H9 (cell line): ENCODE data around the gene DYNC2H1. TPM values are rescaled to one million over a fixed set of nuclear protein-coding genes. Genes with fewer than 3 reads are reported as not detected.

ENCODE experiments used
- DNase-seq: peaks from one replicate; pipeline ENCODE4 v3.0.0-alpha.2; 2017
- H2AFZ ChIP-seq: one replicate; pipeline ENCODE4 v1.6.1; 2013; ENCODE audit warnings: mild to moderate bottlenecking, low read length, control low read depth, moderate library complexity
- H2AK5ac ChIP-seq: 2 replicates; pipeline ENCODE4 v1.6.1; 2013; ENCODE audit warnings: low read length, control low read depth, mixed read lengths; ENCODE audit not compliant: insufficient read length
- H2BK120ac ChIP-seq: one replicate; pipeline ENCODE4 v1.6.1; 2013; ENCODE audit warnings: low read depth, mild to moderate bottlenecking, low read length, control low read depth, inconsistent platforms; ENCODE audit not compliant: poor library complexity, severe bottlenecking
- H2BK12ac ChIP-seq: 2 replicates; pipeline ENCODE4 v1.6.1; 2013; ENCODE audit warnings: low read length, control low read depth, mixed read lengths, low read depth; ENCODE audit not compliant: insufficient read length
- H2BK15ac ChIP-seq: 2 replicates; pipeline ENCODE4 v1.6.1; 2013; ENCODE audit warnings: low read depth, low read length, control low read depth
- H2BK20ac ChIP-seq: one replicate; pipeline ENCODE4 v1.6.1; 2013; ENCODE audit warnings: low read depth, mild to moderate bottlenecking, low read length, control low read depth, inconsistent platforms; ENCODE audit not compliant: poor library complexity, severe bottlenecking
- H2BK5ac ChIP-seq: 2 replicates; pipeline ENCODE4 v1.6.1; 2013; ENCODE audit warnings: low read length, control low read depth, mixed read lengths; ENCODE audit not compliant: insufficient read length
- H3K14ac ChIP-seq: 2 replicates; pipeline ENCODE4 v1.6.1; 2013; ENCODE audit warnings: low read length, control low read depth; ENCODE audit not compliant: insufficient read depth
- H3K18ac ChIP-seq: 2 replicates; pipeline ENCODE4 v1.6.1; 2013; ENCODE audit warnings: low read depth, mild to moderate bottlenecking, mixed read lengths, low read length, control low read depth; ENCODE audit not compliant: insufficient read length
- H3K23ac ChIP-seq: 2 replicates; pipeline ENCODE4 v1.6.1; 2013; ENCODE audit warnings: low read length, control low read depth, mixed read lengths, low read depth; ENCODE audit not compliant: insufficient read length
- H3K23me2 ChIP-seq: 2 replicates; pipeline ENCODE4 v1.6.1; 2013; ENCODE audit warnings: low read depth, mild to moderate bottlenecking, mixed read lengths, low read length, control low read depth; ENCODE audit not compliant: insufficient read length, poor library complexity, severe bottlenecking
- H3K27ac ChIP-seq: 2 replicates; pipeline ENCODE4 v1.5.1; 2013; ENCODE audit warnings: low read length, control low read depth, mixed read lengths, low read depth; ENCODE audit not compliant: insufficient read length
- H3K27me3 ChIP-seq: 2 replicates; pipeline ENCODE4 v1.6.1; 2013; ENCODE audit warnings: low read length, control low read depth, inconsistent platforms; ENCODE audit not compliant: insufficient read depth
- H3K4ac ChIP-seq: 2 replicates; pipeline ENCODE4 v1.6.1; 2013; ENCODE audit warnings: low read depth, mild to moderate bottlenecking, control low read depth, inconsistent platforms, low read length, moderate library complexity
- H3K4me1 ChIP-seq: 2 replicates; pipeline ENCODE4 v1.6.1; 2013; ENCODE audit warnings: low read length, control low read depth, inconsistent platforms; ENCODE audit not compliant: insufficient read depth
- H3K4me2 ChIP-seq: 2 replicates; pipeline ENCODE4 v1.6.1; 2013; ENCODE audit warnings: low read length, control low read depth, mixed read lengths; ENCODE audit not compliant: insufficient read length, insufficient read depth
- H3K56ac ChIP-seq: 2 replicates; pipeline ENCODE4 v1.6.1; 2013; ENCODE audit warnings: low read depth, mild to moderate bottlenecking, mixed read lengths, low read length, control low read depth; ENCODE audit not compliant: insufficient read length
- H3K79me1 ChIP-seq: 2 replicates; pipeline ENCODE4 v1.6.1; 2013; ENCODE audit warnings: low read depth, mild to moderate bottlenecking, moderate library complexity, low read length, control low read depth, inconsistent platforms; ENCODE audit not compliant: insufficient read depth, poor library complexity, severe bottlenecking
- H3K79me2 ChIP-seq: 2 replicates; pipeline ENCODE4 v1.6.1; 2013; ENCODE audit warnings: low read length, control low read depth, inconsistent platforms; ENCODE audit not compliant: insufficient read depth
- H3K9ac ChIP-seq: 2 replicates; pipeline ENCODE4 v1.6.1; 2013; ENCODE audit warnings: low read length, control low read depth, mixed read lengths; ENCODE audit not compliant: insufficient read length; ENCODE audit errors: extremely low read depth
- H3K9me3 ChIP-seq: one replicate; pipeline ENCODE4 v1.6.1; 2013; ENCODE audit warnings: low read depth, low read length, inconsistent platforms; ENCODE audit not compliant: control insufficient read depth
- H3T11ph ChIP-seq: one replicate; pipeline ENCODE4 v1.6.1; 2013; ENCODE audit warnings: mild to moderate bottlenecking, low read length, control low read depth, inconsistent platforms
- H4K20me1 ChIP-seq: one replicate; pipeline ENCODE4 v1.6.1; 2013; ENCODE audit not compliant: control insufficient read depth, insufficient read length, insufficient read depth
- H4K5ac ChIP-seq: 2 replicates; pipeline ENCODE4 v1.6.1; 2013; ENCODE audit warnings: low read depth, mild to moderate bottlenecking, mixed read lengths, low read length, control low read depth; ENCODE audit not compliant: insufficient read length
- H4K8ac ChIP-seq: replicated peaks from 2 replicates; pipeline ENCODE4 v1.6.1; 2013; ENCODE audit warnings: low read length, control low read depth, mixed read lengths, low read depth; ENCODE audit not compliant: insufficient read length
- H4K91ac ChIP-seq: 2 replicates; pipeline ENCODE4 v1.6.1; 2013; ENCODE audit warnings: low read depth, mild to moderate bottlenecking, moderate library complexity, mixed read lengths, low read length, control low read depth; ENCODE audit not compliant: insufficient read length
- H3K27ac Mint-ChIP-seq, 3 experiments: 2 replicates in 2 of 3; 3 replicates in 1 of 3; pipeline ENCODE4 v1.8.0; 2020 to 2021; ENCODE audit warnings: mixed read lengths in 3 of 3, mild to moderate bottlenecking in 1 of 3, moderate library complexity in 1 of 3
- H3K27me3 Mint-ChIP-seq: 2 replicates; pipeline ENCODE4 v1.8.0; 2021; ENCODE audit warnings: low read depth, mild to moderate bottlenecking, moderate library complexity, mixed read lengths
- H3K36me3 Mint-ChIP-seq, 3 experiments: 2 replicates in 2 of 3; 3 replicates in 1 of 3; pipeline ENCODE4 v1.8.0; 2020 to 2021; ENCODE audit warnings: low read depth in 3 of 3, mixed read lengths in 3 of 3; ENCODE audit not compliant: insufficient read depth in 1 of 3
- H3K4me1 Mint-ChIP-seq, 2 experiments: 2 replicates each; pipeline ENCODE4 v1.8.0; 2020; ENCODE audit warnings: mixed read lengths in 2 of 2
- H3K4me3 Mint-ChIP-seq, 2 experiments: 2 replicates in 1 of 2; 3 replicates in 1 of 2; pipeline ENCODE4 v1.8.0; 2020 to 2021; ENCODE audit warnings: mild to moderate bottlenecking in 2 of 2, mixed read lengths in 2 of 2, moderate library complexity in 1 of 2
- H3K9me3 Mint-ChIP-seq, 2 experiments: 2 replicates in 1 of 2; 3 replicates in 1 of 2; pipeline ENCODE4 v1.8.0; 2020; ENCODE audit warnings: mild to moderate bottlenecking in 2 of 2, mixed read lengths in 2 of 2, moderate library complexity in 1 of 2
- CTCF ChIP-seq: fragments of 200-600 bp; sonication (generic); conservative IDR thresholded peaks from 3 replicates; pipeline ENCODE4 v1.8.0; 2021; ENCODE audit warnings: antibody characterized with exemption, mild to moderate bottlenecking
- total RNA-seq: library from RNA; stranded (reverse); gene quantifications from 2 replicates; pipeline ENCODE4 v1.2.1, GENCODE V29; 2021

The DYNC2H1 gene
- total RNA-seq, 1 experiment from 2014 or later: 13.2 TPM

GRCh38 chr11:103488031-103488461 lies 378.8 kb downstream of the DYNC2H1 start:
- H3K27ac ChIP-seq: no peak overlapping the region
- H3K36me3 Mint-ChIP-seq: peaks cover 11 to 33% (median 11%) of the 10 kb centered on the region in 3 experiments
- no peaks in the 10 kb centered on the region for H3K79me2 ChIP-seq
- H3K4me3 Mint-ChIP-seq: no peak overlapping the region
- H3K14ac ChIP-seq: no peak overlapping the region
- H3K23ac ChIP-seq: no peak overlapping the region
- H3K4me2 ChIP-seq: no peak overlapping the region
- H3K27me3 ChIP-seq: no peaks in the 10 kb centered on the region
- no peak overlapping the region for H4K5ac ChIP-seq
- H4K20me1 ChIP-seq: no peaks in the 10 kb centered on the region
- no peak overlapping the region for H2AK5ac ChIP-seq
- H3K56ac ChIP-seq: no peak overlapping the region
- no peak overlapping the region for H3K9ac ChIP-seq
- no peak for DNase-seq
- H2BK5ac ChIP-seq: no peak overlapping the region
- no peak overlapping the region for H2BK12ac ChIP-seq
- H3K9me3 Mint-ChIP-seq: peaks cover 22 to 29% of the 10 kb centered on the region in 2 experiments
- H2AFZ ChIP-seq: no peak overlapping the region
- no peaks in the 10 kb centered on the region for H3K23me2 ChIP-seq
- peaks cover 7% of the 10 kb centered on the region; the same call in 1 of the 2 replicates for H3K4me1 ChIP-seq
- H2BK15ac ChIP-seq: no peak overlapping the region
- no peaks in the 10 kb centered on the region for H3K27me3 Mint-ChIP-seq
- H3K79me1 ChIP-seq: no peaks in the 10 kb centered on the region
- peaks cover 25 to 31% of the 10 kb centered on the region in 2 experiments for H3K4me1 Mint-ChIP-seq
- H3T11ph ChIP-seq: no peak overlapping the region
- no peak overlapping the region for H4K91ac ChIP-seq
- H3K4ac ChIP-seq: no peak overlapping the region
- no peak overlapping the region for H3K18ac ChIP-seq
- TF ChIP-seq CTCF: no peak
- no peak overlapping the region for H2BK120ac ChIP-seq
- peaks cover 5% of the 10 kb centered on the region for H3K9me3 ChIP-seq
- no peak overlapping the region for H4K8ac ChIP-seq
- no peak overlapping the region for H2BK20ac ChIP-seq
- no peak overlapping the region for H3K27ac Mint-ChIP-seq
